ENCODE results near the gene ELL. TPM values are rescaled to one million over a fixed set of nuclear protein-coding genes. Genes with fewer than 3 reads are reported as not detected.

The ELL gene
- total RNA-seq, 1 donor from 2014 or later, result 11.0 TPM

- Mint-ChIP-seq H3K27ac (ENCODE audit: unreplicated experiment) (peak overlapping the region; percentile 57), H3K4me3 (ENCODE audit: unreplicated experiment) (no peak overlapping the region), H3K9me3 (ENCODE audit: unreplicated experiment) (no peaks in the 10 kb centered on the region), H3K27me3 (ENCODE audit: unreplicated experiment) (peaks cover 27% of the 10 kb centered on the region), H3K36me3 (ENCODE audit: low read depth, unreplicated experiment) (no peaks in the 10 kb centered on the region), H3K4me1 (ENCODE audit: unreplicated experiment) (peaks cover 10% of the 10 kb centered on the region)
- no peak for TF ChIP-seq CTCF (IDR thresholded peaks at IDR 0.05; ENCODE audit: unreplicated experiment)
- DNase-seq (ENCODE audit: low spot score), result no peak
Observed at GRCh38 chr19:18423258-18424020, 98.4 kb downstream of the ELL start.

GRCh38 chr19:18422530-18423191 lies 99.2 kb downstream of the ELL start:
- no peak for DNase-seq (ENCODE audit: low spot score)
- peaks cover 28% of the 10 kb centered on the region for H3K27me3 Mint-ChIP-seq (ENCODE audit: unreplicated experiment)

GRCh38 chr19:18421371-18421959 lies 100.4 kb downstream of the ELL start:
- Mint-ChIP-seq H3K36me3 (ENCODE audit: low read depth, unreplicated experiment) (no peaks in the 10 kb centered on the region), H3K4me1 (ENCODE audit: unreplicated experiment) (peaks cover 15% of the 10 kb centered on the region), H3K4me3 (ENCODE audit: unreplicated experiment) (peak overlapping the region; percentile 56), H3K27ac (ENCODE audit: unreplicated experiment) (no peak overlapping the region), H3K27me3 (ENCODE audit: unreplicated experiment) (peaks cover 30% of the 10 kb centered on the region), H3K9me3 (ENCODE audit: unreplicated experiment) (no peaks in the 10 kb centered on the region)
- TF ChIP-seq CTCF (IDR thresholded peaks at IDR 0.05; ENCODE audit: unreplicated experiment), result no peak
- DNase-seq (ENCODE audit: low spot score), result no peak

More at GRCh38 chr19:18422530-18423191, 99.2 kb downstream of the ELL start:
- no peak for TF ChIP-seq CTCF (IDR thresholded peaks at IDR 0.05; ENCODE audit: unreplicated experiment)
- peak overlapping the region; percentile 57 for H3K27ac Mint-ChIP-seq (ENCODE audit: unreplicated experiment)
- H3K4me3 Mint-ChIP-seq (ENCODE audit: unreplicated experiment), result no peak overlapping the region
- no peaks in the 10 kb centered on the region for H3K36me3 Mint-ChIP-seq (ENCODE audit: low read depth, unreplicated experiment)
- no peaks in the 10 kb centered on the region for H3K9me3 Mint-ChIP-seq (ENCODE audit: unreplicated experiment)
- peaks cover 11% of the 10 kb centered on the region for H3K4me1 Mint-ChIP-seq (ENCODE audit: unreplicated experiment)

GRCh38 chr19:18420930-18421329 lies 100.9 kb downstream of the ELL start:
- Mint-ChIP-seq H3K36me3 (ENCODE audit: low read depth, unreplicated experiment) (no peaks in the 10 kb centered on the region), H3K4me1 (ENCODE audit: unreplicated experiment) (peaks cover 15% of the 10 kb centered on the region), H3K4me3 (ENCODE audit: unreplicated experiment) (no peak overlapping the region), H3K27ac (ENCODE audit: unreplicated experiment) (no peak overlapping the region), H3K27me3 (ENCODE audit: unreplicated experiment) (peaks cover 33% of the 10 kb centered on the region), H3K9me3 (ENCODE audit: unreplicated experiment) (no peaks in the 10 kb centered on the region)
- no peak for DNase-seq (ENCODE audit: low spot score)
- no peak for TF ChIP-seq CTCF (IDR thresholded peaks at IDR 0.05; ENCODE audit: unreplicated experiment)
